Body of pancreas (tissue), 4 donors: ENCODE results near the gene KMT2B. TPM values are rescaled to one million over a fixed set of nuclear protein-coding genes. Genes with fewer than 3 reads are reported as not detected.

Source experiments
- ATAC-seq: fragments of 150-250 bp; one replicate; pipeline ENCODE4 v1.9.1; 2016
- DNase-seq, 4 donors: peaks; one replicate each; pipeline ENCODE4 v3.0.0-alpha.2; 2019
- H3K27ac ChIP-seq, 4 donors: fragments of 200-600 bp; sonication (generic); 1 replicate in 3 of 4; 2 replicates in 1 of 4; pipeline versions ENCODE4 v1.5.1 to v1.6.1; 2016 to 2019; ENCODE audit warnings: mild to moderate bottlenecking in 1 of 4, mixed read lengths in 1 of 4, moderate library complexity in 1 of 4
- H3K27me3 ChIP-seq, 2 donors: fragments of 200-600 bp; sonication (generic); one replicate each; pipeline ENCODE4 v1.6.0; 2016; ENCODE audit warnings: mild to moderate bottlenecking in 1 of 2
- H3K36me3 ChIP-seq, 2 donors: fragments of 200-600 bp; sonication (generic); replicated peaks in 1 of 2; 2 replicates each; pipeline ENCODE4 v1.5.1; 2016; ENCODE audit warnings: low read depth in 2 of 2; ENCODE audit not compliant: insufficient read depth in 1 of 2
- H3K4me1 ChIP-seq: fragments of 200-600 bp; sonication (generic); one replicate; pipeline ENCODE4 v1.6.0; 2016
- H3K4me3 ChIP-seq, 2 donors: fragments of 200-600 bp; sonication (generic); 1 replicate in 1 of 2; 2 replicates in 1 of 2; pipeline ENCODE4 v1.5.1; 2016 to 2019
- H3K9me3 ChIP-seq, 3 donors: fragments of 200-600 bp; sonication (generic); 1 replicate in 2 of 3; 2 replicates in 1 of 3; pipeline ENCODE4 v1.5.1; 2016
- POLR2A ChIP-seq, 3 donors: fragments of 450-650 bp; IDR thresholded peaks; one replicate each; pipeline ENCODE4 v1.6.1; 2016; ENCODE audit warnings: antibody characterized with exemption in 3 of 3, mild to moderate bottlenecking in 2 of 3
- WGBS, 2 donors: methylation state at CpG; one replicate each; pipeline ENCODE4 v1.1.5; 2017; 5-methylcytosine and 5-hydroxymethylcytosine counted together
- intact Hi-C: fragments of 100-400 bp; cut with DNase I; formaldehyde crosslinking; loops from one replicate; pipeline ENCODE4 v1.15.1; 2023
- total RNA-seq, 2 donors: library from RNA; depleted of rRNA; stranded (reverse); fragments of >200 nt; gene quantifications; one replicate each; pipeline ENCODE4 v1.1.0, GENCODE V29; 2016
- TF ChIP-seq, protein P1 (sequence below), 7 experiments: fragments of 450-650 bp in 4 of 7; fragments of 200-600 bp in 3 of 7; sonication (generic) in 3 of 7; IDR thresholded peaks; one replicate each; pipeline ENCODE4 v1.5.1; 2016 to 2019; ENCODE audit warnings: antibody characterized with exemption in 7 of 7

Gene KMT2B
- total RNA-seq, 2 donors from 2014 or later = 18.7 to 31.6 TPM

DNA sequence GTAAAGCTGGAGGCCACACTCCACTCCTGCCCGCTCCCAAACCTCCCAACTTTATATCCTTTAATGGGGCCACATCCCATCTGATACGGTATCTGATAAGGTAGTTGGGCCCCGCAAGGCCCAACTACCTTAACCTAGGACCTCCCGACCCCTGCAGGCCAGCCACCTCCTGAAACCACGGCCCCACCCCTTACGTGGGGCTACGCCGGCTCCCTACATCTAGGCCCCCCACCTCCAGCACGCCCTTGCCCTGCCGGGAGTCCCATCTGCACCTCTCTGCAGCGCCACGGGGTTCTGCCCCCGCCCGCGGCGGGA, 22.3 kb downstream of the KMT2B start:
- Histone ChIP-seq H3K27ac (peak overlapping the region; percentile 59 to 88 (median 83)), H3K4me1 (peaks cover 26% of the 10 kb centered on the region), H3K4me3 (peak overlapping the region; percentile 6 to 26), H3K9me3 (no peaks in the 10 kb centered on the region), H3K36me3 (peaks cover 4 to 15% of the 10 kb centered on the region in 2 donors), H3K27me3 (no peaks in the 10 kb centered on the region)
- no peak for ATAC-seq
- no peak for DNase-seq
- 4 to 14% methylated on average over 6 to 16 of the region's 16 CpGs for WGBS, 2 donors
- TF ChIP-seq, protein P1, sequence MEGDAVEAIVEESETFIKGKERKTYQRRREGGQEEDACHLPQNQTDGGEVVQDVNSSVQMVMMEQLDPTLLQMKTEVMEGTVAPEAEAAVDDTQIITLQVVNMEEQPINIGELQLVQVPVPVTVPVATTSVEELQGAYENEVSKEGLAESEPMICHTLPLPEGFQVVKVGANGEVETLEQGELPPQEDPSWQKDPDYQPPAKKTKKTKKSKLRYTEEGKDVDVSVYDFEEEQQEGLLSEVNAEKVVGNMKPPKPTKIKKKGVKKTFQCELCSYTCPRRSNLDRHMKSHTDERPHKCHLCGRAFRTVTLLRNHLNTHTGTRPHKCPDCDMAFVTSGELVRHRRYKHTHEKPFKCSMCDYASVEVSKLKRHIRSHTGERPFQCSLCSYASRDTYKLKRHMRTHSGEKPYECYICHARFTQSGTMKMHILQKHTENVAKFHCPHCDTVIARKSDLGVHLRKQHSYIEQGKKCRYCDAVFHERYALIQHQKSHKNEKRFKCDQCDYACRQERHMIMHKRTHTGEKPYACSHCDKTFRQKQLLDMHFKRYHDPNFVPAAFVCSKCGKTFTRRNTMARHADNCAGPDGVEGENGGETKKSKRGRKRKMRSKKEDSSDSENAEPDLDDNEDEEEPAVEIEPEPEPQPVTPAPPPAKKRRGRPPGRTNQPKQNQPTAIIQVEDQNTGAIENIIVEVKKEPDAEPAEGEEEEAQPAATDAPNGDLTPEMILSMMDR (IDR thresholded peaks at IDR 0.05) = no peak
- TF ChIP-seq POLR2A (IDR thresholded peaks at IDR 0.05) = no peak
- intact Hi-C loops = no loop called here

DNA sequence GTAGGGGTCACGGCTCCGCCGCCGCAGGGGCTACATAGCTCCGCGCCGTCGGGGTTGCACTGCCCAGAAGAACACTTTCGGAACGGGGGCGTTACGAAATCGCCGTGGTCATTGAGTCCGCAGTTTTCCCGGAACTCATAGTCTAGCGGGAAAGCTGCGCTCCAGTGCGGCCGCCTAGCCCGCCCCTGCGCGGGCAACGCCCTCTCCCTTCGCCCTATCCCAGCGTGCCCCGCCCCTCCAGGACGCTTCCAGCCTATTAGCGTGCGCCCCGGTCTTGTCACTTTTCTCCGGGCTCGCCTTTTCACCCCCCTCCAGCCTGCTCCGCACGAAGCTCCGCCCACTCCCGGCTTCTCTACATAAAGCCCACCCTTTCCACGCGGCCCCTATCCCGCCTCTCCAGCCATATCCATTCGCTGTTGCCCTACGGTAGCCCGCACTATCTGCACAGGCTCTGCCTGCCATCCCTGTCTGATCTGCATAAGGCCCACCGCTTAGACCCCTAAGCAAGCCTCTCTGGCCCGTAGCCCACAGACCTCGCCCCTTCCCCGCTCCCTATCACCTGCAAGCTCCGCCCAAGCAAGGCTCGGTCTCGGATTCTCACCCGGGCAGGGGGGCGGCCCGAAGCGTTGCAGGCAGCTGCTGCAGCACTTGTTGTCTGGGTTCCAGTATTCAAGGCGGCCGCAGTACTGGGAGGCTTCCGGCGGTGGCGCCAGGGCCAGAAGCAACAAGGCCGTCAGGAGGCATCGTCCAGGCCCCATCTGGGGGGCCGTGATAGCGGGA, 22.8 kb downstream of the KMT2B start:
- peak overlapping the region; percentile 81 to 88 (median 84) for H3K27ac ChIP-seq
- peaks cover 26% of the 10 kb centered on the region for H3K4me1 ChIP-seq
- intact Hi-C loops = no loop called here
- peak; percentile 98 to 99 (median 99) for DNase-seq
- 0 to 1% methylated on average over 31 to 63 of the region's 63 CpGs for WGBS, 2 donors
- no peaks in the 10 kb centered on the region for H3K9me3 ChIP-seq
- H3K36me3 ChIP-seq = peaks cover 4 to 13% of the 10 kb centered on the region in 2 donors
- TF ChIP-seq, protein P1 (IDR thresholded peaks at IDR 0.05) = peak in 4 of 7 experiments; percentile 16 to 36 (median 34)
- peak; percentile 21 to 78 (median 71) for TF ChIP-seq POLR2A (IDR thresholded peaks at IDR 0.05)
- peak overlapping the region; percentile 26 to 45 for H3K4me3 ChIP-seq
- H3K27me3 ChIP-seq = no peaks in the 10 kb centered on the region
- ATAC-seq = peak; percentile 85

DNA sequence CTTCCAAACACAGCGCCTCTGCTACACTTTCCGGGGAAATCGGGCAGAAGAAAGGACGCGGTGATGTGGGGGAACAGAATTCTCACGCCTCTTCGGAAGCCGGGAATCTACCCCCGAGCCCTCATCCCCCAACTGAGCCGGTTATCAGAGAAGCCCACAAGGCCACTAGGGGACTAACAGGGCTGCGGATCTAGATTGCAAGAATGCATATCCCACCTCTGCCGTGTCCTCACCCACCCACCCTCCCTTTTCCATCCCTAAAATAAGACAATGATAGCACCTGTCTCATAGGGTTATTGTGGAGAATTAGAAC, 23.4 kb downstream of the KMT2B start:
- Histone ChIP-seq H3K27ac (peak overlapping the region; percentile 81 to 88 (median 84)), H3K4me1 (peaks cover 30% of the 10 kb centered on the region), H3K4me3 (peak overlapping the region in 1 of 2 donors; percentile 45), H3K27me3 (no peaks in the 10 kb centered on the region), H3K9me3 (no peaks in the 10 kb centered on the region), H3K36me3 (peaks cover 4 to 13% of the 10 kb centered on the region in 2 donors)
- ATAC-seq (no peak), DNase-seq (no peak)
- 1 to 10% methylated on average over 10 to 12 of the region's 12 CpGs for WGBS, 2 donors
- TF ChIP-seq POLR2A (IDR thresholded peaks at IDR 0.05) = no peak
- TF ChIP-seq, protein P1 (IDR thresholded peaks at IDR 0.05) = no peak
- intact Hi-C loops = no loop called here

DNA sequence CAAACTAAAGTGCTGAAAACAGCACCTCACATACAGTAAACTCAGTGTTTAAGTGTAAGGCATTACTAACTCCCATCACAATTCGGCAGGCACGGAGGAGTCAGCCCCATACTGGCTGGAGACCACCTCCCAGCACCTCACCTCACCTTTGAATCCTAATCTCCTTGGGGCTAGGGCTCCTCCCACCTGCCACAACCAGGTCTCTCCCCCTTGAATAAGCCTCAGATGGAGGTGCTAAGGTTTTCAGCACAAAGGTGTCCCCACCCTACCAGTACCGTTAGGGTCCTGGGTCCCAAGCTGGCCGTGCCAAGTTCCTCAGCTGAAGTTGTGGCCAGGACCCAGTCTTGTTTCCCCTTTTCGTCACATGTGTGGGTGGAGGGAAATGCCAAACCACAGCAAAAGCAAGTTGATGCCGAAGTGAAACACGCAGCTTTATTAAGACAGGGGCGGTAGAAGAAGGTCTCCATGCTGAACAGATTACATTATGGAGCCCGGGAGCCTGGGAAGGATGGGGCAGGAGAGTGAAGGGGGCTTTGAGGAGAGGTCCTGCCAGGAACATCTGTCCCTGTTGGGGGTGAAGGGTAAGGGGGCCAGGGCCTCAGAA, 24.4 kb downstream of the KMT2B start, which contains the start of gene IGFLR1:
Gene IGFLR1 (minus strand): TSS at position 332 of the 604 bp plus-strand sequence. CDS start 1,272 bp downstream, outside the sequence.
- DNase-seq (peak in 1 of 4 donors; percentile 62), ATAC-seq (no peak)
- TF ChIP-seq POLR2A (IDR thresholded peaks at IDR 0.05) = peak in 1 of 3 donors; percentile 26
- TF ChIP-seq, protein P1 (IDR thresholded peaks at IDR 0.05) = no peak
- no peaks in the 10 kb centered on the region for H3K27me3 ChIP-seq
- peak within 1 kb of the TSS; percentile 8 to 85 (median 82) for H3K27ac ChIP-seq
- peaks cover 39% of the 10 kb centered on the region for H3K4me1 ChIP-seq
- no peaks in the 10 kb centered on the region for H3K9me3 ChIP-seq
- no peak within 1 kb of the TSS for H3K4me3 ChIP-seq
- H3K36me3 ChIP-seq = peaks cover 4 to 7% of the 10 kb centered on the region in 2 donors
- 76 to 86% methylated on average over 9 of the region's 9 CpGs for WGBS, 2 donors
- intact Hi-C loops = no loop called here
